Stimulated activated CD4-positive, alpha-beta T cell treated with anti-CD3 and anti-CD28 coated beads, Interleukin-2, amount 100 ng/mL, for 24 hours (primary cell): ENCODE data around the gene DPEP3.

Source experiments
- DNase-seq, 2 donors: peaks; one replicate each; pipeline ENCODE4 v3.0.0-alpha.2; 2020

Gene DPEP3

GRCh38 chr16:67928561-67929364, 51.5 kb downstream of the DPEP3 start:
- peak; percentile 82 for DNase-seq

DNA sequence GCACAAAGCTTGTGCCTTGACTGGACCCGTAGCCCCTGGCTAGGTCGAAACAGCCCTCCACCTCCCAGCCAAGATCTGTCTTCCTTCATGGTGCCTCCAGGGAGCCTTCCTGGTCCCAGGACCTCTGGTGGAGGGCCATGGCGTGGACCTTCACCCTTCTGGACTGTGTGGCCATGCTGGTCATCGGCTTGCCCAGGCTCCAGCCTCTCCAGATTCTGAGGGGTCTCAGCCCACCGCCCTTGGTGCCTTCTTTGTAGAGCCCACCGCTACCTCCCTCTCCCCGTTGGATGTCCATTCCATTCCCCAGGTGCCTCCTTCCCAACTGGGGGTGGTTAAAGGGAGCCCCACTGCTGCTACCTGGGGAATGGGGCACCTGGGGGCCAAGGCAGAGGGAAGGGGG, 52.2 kb downstream of the DPEP3 start:
- no peak for DNase-seq

GRCh38 chr16:67927131-67927941, 53.0 kb downstream of the DPEP3 start:
- DNase-seq, result no peak

GRCh38 chr16:67926181-67926750, 54.0 kb downstream of the DPEP3 start:
- DNase-seq, result no peak
